HG02763 (cell line): ENCODE data around the gene MED22.

Experiments used
- ATAC-seq: cut with Tn5 transposase; IDR thresholded peaks from one replicate; pipeline ENCODE4 v1.9.1; 2021; ENCODE audit warnings: mild to moderate bottlenecking, moderate library complexity; ENCODE audit not compliant: unreplicated experiment

Gene MED22

DNA sequence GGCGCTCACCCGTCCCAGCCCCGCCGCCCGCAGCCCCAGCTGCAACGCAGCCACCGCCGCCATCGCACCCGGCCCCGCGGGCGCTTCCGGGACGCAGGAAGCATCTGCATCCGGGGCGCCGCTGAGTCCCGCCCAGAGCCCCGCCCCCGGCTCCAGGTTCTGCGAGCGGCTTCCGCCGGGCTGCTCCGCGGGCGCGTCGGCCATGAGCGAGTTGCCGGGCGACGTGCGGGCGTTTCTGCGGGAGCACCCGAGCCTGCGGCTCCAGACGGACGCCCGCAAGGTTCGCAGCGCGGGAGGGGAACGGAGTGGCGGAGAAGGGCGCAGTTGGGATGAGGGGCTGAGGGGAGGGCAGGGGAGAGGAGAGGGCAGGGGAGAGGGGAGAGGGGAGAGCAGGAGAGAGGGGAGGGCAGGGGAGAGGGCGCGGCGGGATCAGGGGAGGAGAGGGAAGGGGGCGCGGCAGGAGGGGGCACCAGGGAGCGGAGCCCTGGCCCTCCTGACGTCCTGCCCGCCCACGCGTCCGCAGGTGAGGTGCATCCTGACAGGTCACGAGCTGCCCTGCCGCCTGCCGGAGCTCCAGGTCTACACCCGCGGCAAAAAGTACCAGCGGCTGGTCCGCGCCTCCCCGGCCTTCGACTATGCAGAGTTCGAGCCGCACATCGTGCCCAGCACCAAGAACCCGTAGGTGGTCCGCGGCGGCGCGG is 8.6 kb upstream of the MED22 start, which contains the start of the genes SURF1 and SURF2:
Gene SURF1 (minus strand): TSS at position 97 of the 701 bp plus-strand sequence. CDS start 34 bp downstream, at position 63.
Gene SURF2 (plus strand): TSS at position 160 of the 701 bp plus-strand sequence. CDS start 43 bp downstream, at position 203.
- ATAC-seq, result peak; percentile 57

GRCh38 chr9:133355881-133356357 is 8.0 kb upstream of the MED22 start:
- peak; percentile 29 for ATAC-seq

GRCh38 chr9:133354766-133355165 is 6.8 kb upstream of the MED22 start:
- no peak for ATAC-seq

GRCh38 chr9:133353548-133353947 is 5.6 kb upstream of the MED22 start:
- ATAC-seq, result no peak

GRCh38 chr9:133352635-133353340 is 4.9 kb upstream of the MED22 start:
- no peak for ATAC-seq

- ATAC-seq, result no peak
These were observed 4.1 kb upstream of the MED22 start for GRCh38 chr9:133351908-133352634.

- no peak for ATAC-seq
These were observed 3.6 kb upstream of the MED22 start for GRCh38 chr9:133351526-133351907.

DNA sequence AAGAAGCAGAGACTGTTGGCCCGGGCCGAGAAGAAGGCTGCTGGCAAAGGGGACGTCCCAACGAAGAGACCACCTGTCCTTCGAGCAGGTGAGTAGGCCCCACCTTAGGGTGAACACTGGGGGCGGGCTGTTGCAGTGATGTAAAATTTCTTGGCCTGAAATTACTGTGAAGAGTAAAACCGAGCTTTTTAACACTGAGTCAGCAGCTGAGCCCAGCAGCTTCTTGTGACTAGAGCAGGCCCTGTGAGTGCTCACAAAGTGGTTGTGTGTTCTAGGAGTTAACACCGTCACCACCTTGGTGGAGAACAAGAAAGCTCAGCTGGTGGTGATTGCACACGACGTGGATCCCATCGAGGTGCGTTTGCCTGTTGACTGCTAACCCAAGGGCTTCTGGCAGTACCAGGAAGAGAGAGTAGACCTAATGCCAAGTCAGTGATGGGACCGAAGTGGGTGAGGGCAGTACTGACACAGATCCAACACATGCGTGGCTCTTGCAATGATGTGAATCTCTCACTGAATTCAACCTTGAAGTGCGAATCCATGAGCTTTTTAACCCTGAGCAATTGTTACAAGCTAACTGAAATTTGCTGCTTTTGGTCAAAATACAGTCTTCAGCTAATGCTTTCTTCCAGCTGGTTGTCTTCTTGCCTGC is 2.2 kb upstream of the MED22 start:
- ATAC-seq, result no peak

DNA sequence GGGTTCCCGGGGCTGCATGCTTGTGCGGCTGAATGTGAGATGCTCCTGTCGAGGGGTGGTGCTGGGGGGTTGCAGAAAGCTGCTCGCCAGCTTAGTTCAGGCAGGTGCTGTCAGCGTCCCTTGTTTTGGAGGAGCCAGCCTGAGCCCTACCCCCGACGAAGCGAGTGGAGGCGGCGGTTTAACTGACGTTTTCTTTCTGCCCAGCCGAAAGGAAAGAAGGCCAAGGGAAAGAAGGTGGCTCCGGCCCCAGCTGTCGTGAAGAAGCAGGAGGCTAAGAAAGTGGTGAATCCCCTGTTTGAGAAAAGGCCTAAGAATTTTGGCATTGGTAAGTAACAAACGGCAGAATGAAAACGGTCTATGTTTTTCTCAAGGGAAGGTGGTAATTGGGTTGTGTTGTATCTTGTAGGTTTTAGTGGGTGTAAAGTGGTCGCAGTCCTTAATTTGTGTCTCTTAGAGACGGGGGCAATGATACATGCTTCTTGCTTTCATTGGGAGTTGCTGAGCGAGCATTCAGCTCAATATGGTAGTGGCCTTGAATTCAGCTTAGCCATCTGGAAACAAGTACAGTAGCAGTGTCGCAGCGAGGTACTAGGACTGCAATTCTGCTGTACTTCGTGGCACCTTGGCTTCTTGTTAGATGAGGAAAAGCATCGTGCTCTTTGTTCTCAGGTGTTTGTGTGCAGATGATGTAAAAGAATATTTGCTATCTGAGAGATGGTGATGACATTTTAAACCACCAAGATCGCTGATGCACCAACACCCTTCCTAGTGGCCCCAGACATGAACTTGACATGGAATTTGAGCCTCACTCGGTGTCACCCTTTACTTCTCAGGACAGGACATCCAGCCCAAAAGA is 1.0 kb upstream of the MED22 start:
- no peak for ATAC-seq

GRCh38 chr9:133347515-133347984 is 381 bp downstream of the MED22 start:
- ATAC-seq, result peak; percentile 20

DNA sequence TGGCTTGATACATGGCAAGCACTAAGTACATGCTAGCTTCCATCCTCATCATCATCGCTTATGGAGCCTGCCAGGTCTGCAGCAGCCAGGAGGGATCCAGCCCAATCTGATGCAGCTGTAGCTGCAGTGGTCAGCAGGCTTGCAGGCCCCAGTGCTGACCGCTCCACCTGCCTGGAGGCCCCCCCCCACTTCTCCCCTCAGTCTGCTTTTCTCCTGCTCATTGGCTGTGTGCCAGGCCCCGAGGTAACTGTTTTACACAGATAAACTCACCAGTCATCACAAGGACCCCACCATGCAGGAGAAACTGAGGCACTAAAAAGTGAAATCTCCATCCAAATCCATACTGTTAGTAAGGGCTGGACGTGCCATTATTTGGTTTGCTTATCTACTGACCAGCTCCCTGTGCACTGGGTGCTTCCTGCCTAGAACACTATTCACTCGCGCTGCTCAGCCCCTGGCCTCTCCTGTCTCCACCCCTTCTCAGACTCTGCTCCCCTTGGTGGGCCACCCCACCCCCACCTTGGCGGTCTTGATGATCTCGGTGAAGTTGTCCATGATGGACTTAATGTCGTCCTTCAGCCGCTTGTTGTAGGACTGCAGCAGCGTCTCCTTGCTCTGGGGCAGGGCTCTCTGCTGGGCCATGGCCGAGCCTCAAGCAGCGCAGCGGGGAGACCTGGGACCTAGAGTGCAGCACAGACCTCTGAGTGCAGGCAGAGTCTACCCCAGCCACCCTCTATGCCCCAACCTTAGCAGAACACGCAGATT is 1.7 kb downstream of the MED22 start:
- ATAC-seq, result no peak

DNA sequence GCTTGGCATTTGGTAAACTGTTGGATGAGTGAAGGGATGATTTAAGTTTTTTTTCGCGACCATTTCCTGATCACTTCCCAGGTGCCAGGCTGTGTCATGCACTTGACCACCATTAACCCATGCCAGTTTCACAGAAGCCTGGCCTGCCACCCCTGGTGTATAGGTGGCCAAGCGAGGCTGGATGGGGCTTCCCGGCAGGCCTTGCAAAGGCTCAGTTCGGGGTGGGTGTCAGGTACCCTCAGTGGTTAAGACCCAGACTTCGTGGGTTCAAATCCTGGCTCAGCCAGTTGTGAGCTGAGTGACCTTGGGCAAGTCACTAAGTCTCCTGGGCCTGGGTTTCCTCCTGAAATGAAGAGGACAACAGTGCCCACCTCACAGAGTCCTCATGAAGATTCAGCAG is 2.3 kb downstream of the MED22 start:
- no peak for ATAC-seq

- ATAC-seq, result no peak
These were observed 3.0 kb downstream of the MED22 start for GRCh38 chr9:133344979-133345378.

GRCh38 chr9:133344071-133344470 is 3.9 kb downstream of the MED22 start:
- ATAC-seq, result no peak

- ATAC-seq, result no peak
These were observed 5.4 kb downstream of the MED22 start for GRCh38 chr9:133342570-133342969.

DNA sequence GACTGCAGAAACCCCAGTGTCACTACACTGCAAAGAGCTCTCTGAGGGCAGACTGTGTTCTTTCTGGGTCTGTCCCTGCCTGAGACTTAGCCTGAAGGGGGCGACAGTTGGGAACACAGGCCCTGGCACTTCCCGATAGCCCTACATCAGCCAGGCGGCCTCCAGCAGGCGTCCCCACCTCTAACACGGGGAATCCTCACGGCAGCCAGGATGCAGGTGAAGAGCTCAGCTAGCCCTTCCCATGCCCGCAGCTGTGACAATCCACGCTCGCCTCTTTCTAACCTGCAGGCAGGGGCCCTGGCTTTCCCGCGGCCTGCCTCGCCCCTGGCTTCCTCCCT is 5.9 kb downstream of the MED22 start:
- ATAC-seq, result no peak

GRCh38 chr9:133341369-133342068 is 6.4 kb downstream of the MED22 start:
- ATAC-seq, result no peak

GRCh38 chr9:133340916-133341315 is 7.0 kb downstream of the MED22 start:
- ATAC-seq, result no peak

GRCh38 chr9:133340256-133340655 is 7.7 kb downstream of the MED22 start:
- no peak for ATAC-seq
